Activated CD4-positive, alpha-beta T cell treated with anti-CD3 and anti-CD28 coated beads for 36 hours (primary cell): ENCODE results near the gene LRP8. TPM values are rescaled to one million over a fixed set of nuclear protein-coding genes. Genes with fewer than 3 reads are reported as not detected.

Experiments used
- ATAC-seq: fragments of 200-7000 bp; cut with Tn5 transposase; one replicate; pipeline ENCODE4 v1.10.0; 2021; ENCODE audit warnings: mild to moderate bottlenecking, moderate library complexity
- CTCF ChIA-PET: fragments of 350-600 bp; sonication (Branson Sonifier 250); formaldehyde crosslinking; loops from one replicate; lab custom pipeline; 2021; ENCODE audit warnings: antibody characterized with exemption; lab: Charles Lee
- POLR2A ChIA-PET: fragments of 350-600 bp; sonication (Branson Sonifier 250); formaldehyde crosslinking; loops from one replicate; lab custom pipeline; 2021; ENCODE audit warnings: antibody characterized with exemption, inconsistent platforms; lab: Charles Lee
- DNase-seq: peaks from one replicate; pipeline ENCODE4 v3.0.0-alpha.2; 2020
- H3K27ac Mint-ChIP-seq: one replicate; pipeline ENCODE4 v1.8.0; 2021; ENCODE audit warnings: mixed read lengths
- H3K27me3 Mint-ChIP-seq: one replicate; pipeline ENCODE4 v1.8.0; 2021; ENCODE audit warnings: mixed read lengths
- H3K36me3 Mint-ChIP-seq: one replicate; pipeline ENCODE4 v1.8.0; 2021; ENCODE audit warnings: low read depth, mixed read lengths
- H3K4me1 Mint-ChIP-seq: one replicate; pipeline ENCODE4 v1.8.0; 2021; ENCODE audit warnings: mixed read lengths
- H3K4me3 Mint-ChIP-seq: one replicate; pipeline ENCODE4 v1.8.0; 2021; ENCODE audit warnings: mild to moderate bottlenecking, moderate library complexity, mixed read lengths
- H3K9me3 Mint-ChIP-seq: one replicate; pipeline ENCODE4 v1.8.0; 2021; ENCODE audit warnings: low read depth, mixed read lengths
- intact Hi-C, 2 experiments: fragments of 100-400 bp; cut with DNase I in 1 of 2; cut with micrococcal nuclease in 1 of 2; formaldehyde crosslinking; loops; one replicate each; pipeline versions ENCODE4 v1.14.2 to v1.15.1; 2022 to 2024; cut with DNase I, micrococcal nuclease
- total RNA-seq, 2 experiments: library from RNA; stranded (reverse); gene quantifications; one replicate each; pipeline ENCODE4 v1.2.3, GENCODE V29; 2021

LRP8 gene
- total RNA-seq, result 10 to 100 TPM; 40.6 to 46.5 TPM

- ChIA-PET CTCF (no interaction called here), POLR2A (no interaction called here)
- peaks cover 31% of the 10 kb centered on the region for H3K36me3 Mint-ChIP-seq
- H3K4me1 Mint-ChIP-seq, result peaks cover 15% of the 10 kb centered on the region
- intact Hi-C loops, result loop anchor here (1.0 to 10.0 kb wide), 8 partner anchors 36 to 1711 kb away; partner anchors contain the start of genes IFT25 (in 1 of the 2), KTI12 (in 1 of the 2), LRRC42 (in 1 of the 2) and OSBPL9 (in 1 of the 2)
- peak within 1 kb of the TSS; percentile 92 for H3K4me3 Mint-ChIP-seq
- H3K9me3 Mint-ChIP-seq, result no peaks in the 10 kb centered on the region
- ATAC-seq (peak; percentile 40), DNase-seq (peak; percentile 91)
- H3K27me3 Mint-ChIP-seq, result no peaks in the 10 kb centered on the region
- peak within 1 kb of the TSS; percentile 97 for H3K27ac Mint-ChIP-seq
These were observed at the start of gene LRP8 for GRCh38 chr1:53328009-53328461. LRP8 (minus strand) TSS chr1:53328070; CDS start chr1:53327912, 158 bp downstream.

GRCh38 chr1:53377438-53377841 is 49.6 kb upstream of the LRP8 start:
- ChIA-PET CTCF (no interaction called here), POLR2A (no interaction called here)
- H3K36me3 Mint-ChIP-seq, result no peaks in the 10 kb centered on the region
- DNase-seq (no peak), ATAC-seq (no peak)
- peaks cover 8% of the 10 kb centered on the region for H3K27me3 Mint-ChIP-seq
- no peak overlapping the region for H3K4me3 Mint-ChIP-seq
- no peaks in the 10 kb centered on the region for H3K9me3 Mint-ChIP-seq
- no peak overlapping the region for H3K27ac Mint-ChIP-seq
- H3K4me1 Mint-ChIP-seq, result no peaks in the 10 kb centered on the region
- intact Hi-C loops, result no loop called here

GRCh38 chr1:53376742-53377437 is 49.0 kb upstream of the LRP8 start:
- peaks cover 8% of the 10 kb centered on the region for H3K27me3 Mint-ChIP-seq
- intact Hi-C loops, result no loop called here
- no peaks in the 10 kb centered on the region for H3K4me1 Mint-ChIP-seq
- ChIA-PET CTCF (no interaction called here), POLR2A (no interaction called here)
- ATAC-seq (no peak), DNase-seq (no peak)
- H3K4me3 Mint-ChIP-seq, result no peak overlapping the region
- no peaks in the 10 kb centered on the region for H3K9me3 Mint-ChIP-seq
- H3K27ac Mint-ChIP-seq, result no peak overlapping the region
- H3K36me3 Mint-ChIP-seq, result no peaks in the 10 kb centered on the region

GRCh38 chr1:53376041-53376461 is 48.2 kb upstream of the LRP8 start:
- H3K36me3 Mint-ChIP-seq, result no peaks in the 10 kb centered on the region
- H3K4me3 Mint-ChIP-seq, result no peak overlapping the region
- intact Hi-C loops, result no loop called here
- no peak for DNase-seq
- CTCF ChIA-PET, result no interaction called here
- H3K27ac Mint-ChIP-seq, result no peak overlapping the region
- no peak for ATAC-seq
- POLR2A ChIA-PET, result no interaction called here
- H3K9me3 Mint-ChIP-seq, result no peaks in the 10 kb centered on the region
- no peaks in the 10 kb centered on the region for H3K4me1 Mint-ChIP-seq
- peaks cover 3% of the 10 kb centered on the region for H3K27me3 Mint-ChIP-seq

- Mint-ChIP-seq H3K27ac (no peak overlapping the region), H3K36me3 (no peaks in the 10 kb centered on the region), H3K27me3 (peaks cover 3% of the 10 kb centered on the region), H3K4me3 (no peak overlapping the region), H3K9me3 (no peaks in the 10 kb centered on the region), H3K4me1 (no peaks in the 10 kb centered on the region)
- DNase-seq (no peak), ATAC-seq (no peak)
- ChIA-PET POLR2A (no interaction called here), CTCF (no interaction called here)
- intact Hi-C loops, result no loop called here
These were observed 47.6 kb upstream of the LRP8 start for GRCh38 chr1:53375440-53375839.

GRCh38 chr1:53373246-53373645 is 45.4 kb upstream of the LRP8 start:
- CTCF ChIA-PET, result interaction anchor here (0.7 to 1.4 kb wide), 2 partner anchors 20 to 246 kb away, joined by 3 to 6 read pairs; no protein-coding TSS in a partner anchor
- POLR2A ChIA-PET, result no interaction called here
- intact Hi-C loops, result no loop called here
- Mint-ChIP-seq H3K4me1 (peaks cover 5% of the 10 kb centered on the region), H3K27me3 (no peaks in the 10 kb centered on the region), H3K4me3 (no peak overlapping the region), H3K36me3 (no peaks in the 10 kb centered on the region), H3K27ac (no peak overlapping the region), H3K9me3 (no peaks in the 10 kb centered on the region)
- DNase-seq (no peak), ATAC-seq (no peak)

GRCh38 chr1:53372501-53372951 is 44.7 kb upstream of the LRP8 start:
- no peak overlapping the region for H3K27ac Mint-ChIP-seq
- H3K27me3 Mint-ChIP-seq, result no peaks in the 10 kb centered on the region
- DNase-seq (no peak), ATAC-seq (no peak)
- no peak overlapping the region for H3K4me3 Mint-ChIP-seq
- ChIA-PET POLR2A (no interaction called here), CTCF (interaction anchor here (0.7 kb wide), 1 partner anchor 25 kb away, joined by 3 read pairs; no protein-coding TSS in a partner anchor)
- intact Hi-C loops, result no loop called here
- H3K4me1 Mint-ChIP-seq, result peaks cover 12% of the 10 kb centered on the region
- H3K9me3 Mint-ChIP-seq, result no peaks in the 10 kb centered on the region
- H3K36me3 Mint-ChIP-seq, result no peaks in the 10 kb centered on the region

- intact Hi-C loops, result no loop called here
- POLR2A ChIA-PET, result no interaction called here
- Mint-ChIP-seq H3K9me3 (no peaks in the 10 kb centered on the region), H3K36me3 (no peaks in the 10 kb centered on the region), H3K4me1 (peaks cover 19% of the 10 kb centered on the region), H3K27me3 (no peaks in the 10 kb centered on the region), H3K4me3 (no peak overlapping the region), H3K27ac (no peak overlapping the region)
- DNase-seq, result no peak
- no peak for ATAC-seq
- CTCF ChIA-PET, result interaction anchor here (0.7 kb wide), 1 partner anchor 25 kb away, joined by 3 read pairs; no protein-coding TSS in a partner anchor
These were observed 44.0 kb upstream of the LRP8 start for GRCh38 chr1:53371851-53372250.

- no peaks in the 10 kb centered on the region for H3K9me3 Mint-ChIP-seq
- POLR2A ChIA-PET, result no interaction called here
- no peaks in the 10 kb centered on the region for H3K36me3 Mint-ChIP-seq
- ATAC-seq, result no peak
- H3K4me3 Mint-ChIP-seq, result no peak overlapping the region
- CTCF ChIA-PET, result no interaction called here
- DNase-seq, result no peak
- H3K27me3 Mint-ChIP-seq, result no peaks in the 10 kb centered on the region
- peaks cover 22% of the 10 kb centered on the region for H3K4me1 Mint-ChIP-seq
- H3K27ac Mint-ChIP-seq, result no peak overlapping the region
- intact Hi-C loops, result no loop called here
These were observed 43.3 kb upstream of the LRP8 start for GRCh38 chr1:53371121-53371666.

GRCh38 chr1:53370369-53370961 is 42.6 kb upstream of the LRP8 start:
- ATAC-seq, result no peak
- no peaks in the 10 kb centered on the region for H3K36me3 Mint-ChIP-seq
- ChIA-PET POLR2A (no interaction called here), CTCF (no interaction called here)
- no peak for DNase-seq
- peaks cover 26% of the 10 kb centered on the region for H3K4me1 Mint-ChIP-seq
- H3K27me3 Mint-ChIP-seq, result no peaks in the 10 kb centered on the region
- no peak overlapping the region for H3K4me3 Mint-ChIP-seq
- no peak overlapping the region for H3K27ac Mint-ChIP-seq
- H3K9me3 Mint-ChIP-seq, result no peaks in the 10 kb centered on the region
- intact Hi-C loops, result no loop called here

GRCh38 chr1:53369761-53370160 is 41.9 kb upstream of the LRP8 start:
- POLR2A ChIA-PET, result no interaction called here
- intact Hi-C loops, result no loop called here
- Mint-ChIP-seq H3K36me3 (no peaks in the 10 kb centered on the region), H3K27ac (no peak overlapping the region), H3K4me3 (no peak overlapping the region), H3K4me1 (peaks cover 27% of the 10 kb centered on the region), H3K27me3 (no peaks in the 10 kb centered on the region), H3K9me3 (no peaks in the 10 kb centered on the region)
- CTCF ChIA-PET, result no interaction called here
- DNase-seq (no peak), ATAC-seq (no peak)
